Ascending aorta (tissue), 2 donors: Measurements from ENCODE around the gene CAMK1G. TPM values are rescaled to one million over a fixed set of nuclear protein-coding genes. Genes with fewer than 3 reads are reported as not detected.
A peak's percentile ranks its signal among the peaks of the same experiment; 100 is the strongest.

Experiments used
- DNase-seq, 2 donors: peaks; one replicate each; pipeline ENCODE4 v3.0.0-alpha.2; 2019; ENCODE audit warnings: low spot score in 2 of 2
- H3K27ac ChIP-seq, 2 donors: fragments of 200-600 bp; sonication (generic); one replicate each; pipeline ENCODE4 v1.5.1; 2016 to 2017; ENCODE audit warnings: mild to moderate bottlenecking in 1 of 2
- H3K27me3 ChIP-seq: fragments of 200-600 bp; sonication (generic); one replicate; pipeline ENCODE4 v1.5.1; 2017
- H3K36me3 ChIP-seq, 2 donors: fragments of 200-600 bp; sonication (generic); one replicate each; pipeline ENCODE4 v1.5.1; 2016
- H3K4me1 ChIP-seq, 2 donors: fragments of 200-600 bp; sonication (generic); one replicate each; pipeline ENCODE4 v1.5.1; 2016 to 2017; ENCODE audit warnings: mild to moderate bottlenecking in 1 of 2
- H3K4me3 ChIP-seq, 2 donors: fragments of 200-600 bp; sonication (generic); one replicate each; pipeline ENCODE4 v1.5.1; 2016 to 2017; ENCODE audit warnings: mild to moderate bottlenecking in 1 of 2
- H3K9me3 ChIP-seq, 2 donors: fragments of 200-600 bp; sonication (generic); one replicate each; pipeline ENCODE4 v1.5.1; 2016
- CTCF ChIP-seq, 3 experiments: fragments of 200-600 bp in 2 of 3; fragments of 450-650 bp in 1 of 3; sonication (generic) in 2 of 3; IDR thresholded peaks; one replicate each; pipeline ENCODE4 v1.5.1; 2016 to 2019; ENCODE audit warnings: antibody characterized with exemption in 3 of 3, mild to moderate bottlenecking in 1 of 3, moderate library complexity in 1 of 3
- intact Hi-C: fragments of 100-400 bp; cut with DNase I; formaldehyde crosslinking; loops from one replicate; pipeline ENCODE4 v1.15.1; 2023
- total RNA-seq: library from RNA; depleted of rRNA; stranded (reverse); fragments of >200 nt; gene quantifications from one replicate; pipeline ENCODE4 v1.1.0, GENCODE V29; 2016

Gene CAMK1G
- total RNA-seq, 1 donor from 2014 or later: not detected

DNA sequence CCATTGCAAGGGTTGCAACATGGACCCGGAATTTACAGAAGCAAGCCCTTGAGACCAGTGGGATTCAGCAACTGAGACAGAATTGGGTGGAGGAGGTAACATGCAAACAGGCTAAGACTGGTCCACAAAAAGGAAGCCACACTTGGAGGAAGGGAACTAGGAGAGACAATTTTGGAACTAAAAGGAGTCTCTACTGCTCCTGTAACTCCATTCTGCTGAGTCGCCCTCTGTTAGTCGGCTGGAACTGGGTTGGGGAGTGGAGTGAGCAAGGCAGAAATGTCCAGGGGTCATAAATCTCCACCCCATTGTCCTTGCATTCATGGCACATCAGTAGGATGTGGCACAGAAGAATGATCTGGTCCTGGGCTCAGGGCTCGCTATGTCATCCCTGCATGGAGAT lies 63.6 kb downstream of the CAMK1G start:
- no peak for DNase-seq
- TF ChIP-seq CTCF (IDR thresholded peaks at IDR 0.05): no peak

GRCh38 chr1:209648346-209648745 lies 64.8 kb downstream of the CAMK1G start:
- no peak for TF ChIP-seq CTCF (IDR thresholded peaks at IDR 0.05)
- H3K4me1 ChIP-seq: peaks cover 4 to 25% of the 10 kb centered on the region in 2 donors
- H3K4me3 ChIP-seq: no peak overlapping the region
- no peaks in the 10 kb centered on the region for H3K36me3 ChIP-seq
- intact Hi-C loops: no loop called here
- H3K9me3 ChIP-seq: no peaks in the 10 kb centered on the region
- H3K27ac ChIP-seq: peak overlapping the region in 1 of 2 donors; percentile 56
- H3K27me3 ChIP-seq: no peaks in the 10 kb centered on the region
- no peak for DNase-seq

More for the DNA sequence above, 63.6 kb downstream of the CAMK1G start:
- H3K9me3 ChIP-seq: no peaks in the 10 kb centered on the region
- no peaks in the 10 kb centered on the region for H3K27me3 ChIP-seq
- no peak overlapping the region for H3K4me3 ChIP-seq
- H3K27ac ChIP-seq: no peak overlapping the region
- H3K36me3 ChIP-seq: no peaks in the 10 kb centered on the region
- H3K4me1 ChIP-seq: peaks cover 4 to 24% of the 10 kb centered on the region in 2 donors
- intact Hi-C loops: no loop called here

- no peaks in the 10 kb centered on the region for H3K36me3 ChIP-seq
- no peak for DNase-seq
- peak overlapping the region; percentile 56 to 58 for H3K27ac ChIP-seq
- TF ChIP-seq CTCF (IDR thresholded peaks at IDR 0.05): no peak
- peaks cover under 1 to 24% of the 10 kb centered on the region in 2 donors for H3K4me1 ChIP-seq
- no peaks in the 10 kb centered on the region for H3K27me3 ChIP-seq
- intact Hi-C loops: no loop called here
- H3K4me3 ChIP-seq: no peak overlapping the region
- no peaks in the 10 kb centered on the region for H3K9me3 ChIP-seq
These were observed 65.6 kb downstream of the CAMK1G start for GRCh38 chr1:209648931-209649776.

GRCh38 chr1:209650454-209650853 lies 66.9 kb downstream of the CAMK1G start:
- peaks cover 0 to 24% of the 10 kb centered on the region in 2 donors for H3K4me1 ChIP-seq
- no peak overlapping the region for H3K4me3 ChIP-seq
- H3K36me3 ChIP-seq: no peaks in the 10 kb centered on the region
- TF ChIP-seq CTCF (IDR thresholded peaks at IDR 0.05): no peak
- H3K27ac ChIP-seq: peak overlapping the region in 1 of 2 donors; percentile 12
- no peak for DNase-seq
- no peaks in the 10 kb centered on the region for H3K27me3 ChIP-seq
- H3K9me3 ChIP-seq: no peaks in the 10 kb centered on the region
- intact Hi-C loops: no loop called here

- Histone ChIP-seq H3K27me3 (no peaks in the 10 kb centered on the region), H3K36me3 (no peaks in the 10 kb centered on the region), H3K9me3 (no peaks in the 10 kb centered on the region), H3K27ac (peak overlapping the region in 1 of 2 donors; percentile 12), H3K4me3 (no peak overlapping the region), H3K4me1 (peaks cover 0 to 24% of the 10 kb centered on the region in 2 donors)
- TF ChIP-seq CTCF (IDR thresholded peaks at IDR 0.05): no peak
- intact Hi-C loops: no loop called here
- DNase-seq: peak in 1 of 2 donors; percentile 83
These were observed 67.6 kb downstream of the CAMK1G start for GRCh38 chr1:209651138-209651587.
